Bronchial epithelial cell (primary cell): Measurements from ENCODE around the gene TJP3. TPM values are rescaled to one million over a fixed set of nuclear protein-coding genes. Genes with fewer than 3 reads are reported as not detected.

Experiments
- DNase-seq: peaks from one replicate; pipeline ENCODE4 v3.0.0-alpha.2; 2010; ENCODE audit warnings: low read depth
- FAIRE-seq: peaks from 2 replicates; lab custom pipeline; 2011; peaks lifted over from hg19 to GRCh38; lab: Jason Lieb, UNC
- H3K27me3 ChIP-seq: 2 replicates; pipeline ENCODE4 v1.5.1; 2011; ENCODE audit warnings: low read length; ENCODE audit not compliant: control insufficient read depth, insufficient read depth
- H3K36me3 ChIP-seq: 2 replicates; pipeline ENCODE4 v1.5.1; 2011; ENCODE audit warnings: low read length; ENCODE audit not compliant: control insufficient read depth, insufficient read depth
- H3K4me3 ChIP-seq: 2 replicates; pipeline ENCODE4 v1.5.1; 2011; ENCODE audit warnings: mild to moderate bottlenecking, low read depth, low read length, control low read depth
- total RNA-seq: library from RNA; depleted of rRNA; stranded (reverse); fragments of >200 nt; gene quantifications from 2 replicates; pipeline ENCODE4 v1.2.1, GENCODE V29; 2014
- TF ChIP-seq, protein P1 (sequence below): IDR thresholded peaks from 2 replicates; pipeline ENCODE4 v1.5.1; 2011; ENCODE audit warnings: mild to moderate bottlenecking, moderate library complexity, low read length, control low read depth, inconsistent platforms; ENCODE audit not compliant: insufficient read depth, severe bottlenecking

Gene TJP3
- total RNA-seq, 1 donor from 2014 or later, result 2.1 TPM

- Histone ChIP-seq H3K27me3 (no peaks in the 10 kb centered on the region), H3K4me3 (no peak overlapping the region), H3K36me3 (peaks cover 7% of the 10 kb centered on the region)
- DNase-seq (no peak), FAIRE-seq (no peak)
- TF ChIP-seq, protein P1, sequence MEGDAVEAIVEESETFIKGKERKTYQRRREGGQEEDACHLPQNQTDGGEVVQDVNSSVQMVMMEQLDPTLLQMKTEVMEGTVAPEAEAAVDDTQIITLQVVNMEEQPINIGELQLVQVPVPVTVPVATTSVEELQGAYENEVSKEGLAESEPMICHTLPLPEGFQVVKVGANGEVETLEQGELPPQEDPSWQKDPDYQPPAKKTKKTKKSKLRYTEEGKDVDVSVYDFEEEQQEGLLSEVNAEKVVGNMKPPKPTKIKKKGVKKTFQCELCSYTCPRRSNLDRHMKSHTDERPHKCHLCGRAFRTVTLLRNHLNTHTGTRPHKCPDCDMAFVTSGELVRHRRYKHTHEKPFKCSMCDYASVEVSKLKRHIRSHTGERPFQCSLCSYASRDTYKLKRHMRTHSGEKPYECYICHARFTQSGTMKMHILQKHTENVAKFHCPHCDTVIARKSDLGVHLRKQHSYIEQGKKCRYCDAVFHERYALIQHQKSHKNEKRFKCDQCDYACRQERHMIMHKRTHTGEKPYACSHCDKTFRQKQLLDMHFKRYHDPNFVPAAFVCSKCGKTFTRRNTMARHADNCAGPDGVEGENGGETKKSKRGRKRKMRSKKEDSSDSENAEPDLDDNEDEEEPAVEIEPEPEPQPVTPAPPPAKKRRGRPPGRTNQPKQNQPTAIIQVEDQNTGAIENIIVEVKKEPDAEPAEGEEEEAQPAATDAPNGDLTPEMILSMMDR, result no peak
Measured at GRCh38 chr19:3668331-3669081, 39.7 kb upstream of the TJP3 start.

GRCh38 chr19:3669082-3669946 is 38.9 kb upstream of the TJP3 start:
- TF ChIP-seq, protein P1, result no peak
- Histone ChIP-seq H3K4me3 (no peak overlapping the region), H3K36me3 (peaks cover 2% of the 10 kb centered on the region), H3K27me3 (no peaks in the 10 kb centered on the region)
- DNase-seq (no peak), FAIRE-seq (no peak)

- Histone ChIP-seq H3K36me3 (no peaks in the 10 kb centered on the region), H3K27me3 (no peaks in the 10 kb centered on the region), H3K4me3 (no peak overlapping the region)
- DNase-seq, result no peak
- FAIRE-seq, result no peak
- TF ChIP-seq, protein P1, result no peak
Measured at GRCh38 chr19:3669947-3670795, 38.0 kb upstream of the TJP3 start.

DNA sequence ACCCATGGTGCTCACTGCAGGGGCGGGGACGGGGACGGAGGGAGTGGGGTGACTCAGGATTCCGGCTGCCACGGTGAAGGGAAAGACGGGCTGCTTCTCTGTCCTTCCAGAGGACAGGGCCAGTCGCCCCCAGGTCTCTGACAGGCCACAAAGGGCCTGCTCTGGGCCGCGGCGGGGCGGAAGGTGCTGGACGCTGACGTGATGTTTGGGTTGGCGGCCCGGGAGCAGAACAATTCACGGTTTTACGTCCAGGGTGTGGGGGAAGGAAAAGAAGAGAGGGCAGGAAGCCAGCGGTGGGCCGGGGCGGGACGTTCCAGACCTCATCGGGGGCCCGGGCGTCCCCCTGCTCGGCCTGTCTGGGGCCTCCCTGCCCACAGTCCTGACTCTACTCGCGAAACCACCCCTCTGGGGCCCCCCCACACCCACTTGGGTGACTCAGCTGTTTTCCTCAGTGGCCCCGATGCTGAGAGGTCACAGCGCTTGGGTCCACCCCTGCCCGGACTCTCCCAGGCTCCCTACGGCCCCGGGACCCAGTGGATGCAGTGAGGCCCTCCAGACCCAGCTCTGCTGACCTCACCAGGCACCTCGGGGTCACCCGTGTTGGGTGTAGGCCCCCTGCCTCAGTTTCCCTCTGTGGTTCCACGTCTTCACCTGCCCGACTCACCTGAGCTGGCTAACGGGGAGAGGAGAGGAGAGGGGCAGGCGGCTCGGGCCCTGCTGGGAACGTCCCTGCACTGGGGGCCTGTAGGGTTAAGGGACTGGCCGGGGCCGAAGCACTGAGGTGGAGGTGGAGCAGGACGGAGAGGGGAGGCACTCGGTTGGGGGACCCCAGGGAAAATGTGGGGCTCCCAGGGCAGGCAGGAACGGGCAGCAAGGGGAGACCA is 37.1 kb upstream of the TJP3 start:
- DNase-seq (no peak), FAIRE-seq (no peak)
- H3K4me3 ChIP-seq, result no peak overlapping the region

More for the DNA sequence above, 37.1 kb upstream of the TJP3 start:
- H3K36me3 ChIP-seq, result no peaks in the 10 kb centered on the region
- no peaks in the 10 kb centered on the region for H3K27me3 ChIP-seq
- TF ChIP-seq, protein P1, result no peak
